ENCODE data around the gene NUP205. TPM values are rescaled to one million over a fixed set of nuclear protein-coding genes. Genes with fewer than 3 reads are reported as not detected.

Gene NUP205
- total RNA-seq, 1 donor from 2014 or later: 93.1 TPM

DNA sequence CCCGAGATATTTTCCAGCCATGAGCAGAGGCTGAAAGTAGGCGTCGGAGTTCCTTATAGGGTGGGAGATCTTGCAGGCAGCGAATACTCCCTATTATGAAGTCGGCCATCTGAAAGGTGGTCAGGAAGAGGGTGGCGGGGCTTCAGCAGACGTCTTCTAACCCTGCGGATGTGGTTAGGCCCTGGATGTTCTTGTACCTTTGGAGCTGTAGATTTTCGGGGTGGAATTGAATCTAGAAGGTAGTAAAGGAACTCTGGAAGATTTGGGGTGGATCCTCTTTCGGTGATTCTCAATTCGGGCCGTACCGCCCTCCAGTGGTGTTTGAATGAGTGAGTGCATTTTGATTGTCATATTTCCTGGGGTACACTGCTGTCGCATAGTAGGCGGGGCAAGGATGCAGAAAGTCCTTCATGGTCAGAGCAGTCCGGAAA lies 635 bp downstream of the NUP205 start:
- H3K27ac Mint-ChIP-seq: no peak overlapping the region
- H3K27me3 Mint-ChIP-seq: no peaks in the 10 kb centered on the region
- no peak for DNase-seq (ENCODE audit: low spot score, unreplicated experiment)
- H3K36me3 Mint-ChIP-seq (ENCODE audit: insufficient read depth): peaks cover 5% of the 10 kb centered on the region
- TF ChIP-seq, protein P1, sequence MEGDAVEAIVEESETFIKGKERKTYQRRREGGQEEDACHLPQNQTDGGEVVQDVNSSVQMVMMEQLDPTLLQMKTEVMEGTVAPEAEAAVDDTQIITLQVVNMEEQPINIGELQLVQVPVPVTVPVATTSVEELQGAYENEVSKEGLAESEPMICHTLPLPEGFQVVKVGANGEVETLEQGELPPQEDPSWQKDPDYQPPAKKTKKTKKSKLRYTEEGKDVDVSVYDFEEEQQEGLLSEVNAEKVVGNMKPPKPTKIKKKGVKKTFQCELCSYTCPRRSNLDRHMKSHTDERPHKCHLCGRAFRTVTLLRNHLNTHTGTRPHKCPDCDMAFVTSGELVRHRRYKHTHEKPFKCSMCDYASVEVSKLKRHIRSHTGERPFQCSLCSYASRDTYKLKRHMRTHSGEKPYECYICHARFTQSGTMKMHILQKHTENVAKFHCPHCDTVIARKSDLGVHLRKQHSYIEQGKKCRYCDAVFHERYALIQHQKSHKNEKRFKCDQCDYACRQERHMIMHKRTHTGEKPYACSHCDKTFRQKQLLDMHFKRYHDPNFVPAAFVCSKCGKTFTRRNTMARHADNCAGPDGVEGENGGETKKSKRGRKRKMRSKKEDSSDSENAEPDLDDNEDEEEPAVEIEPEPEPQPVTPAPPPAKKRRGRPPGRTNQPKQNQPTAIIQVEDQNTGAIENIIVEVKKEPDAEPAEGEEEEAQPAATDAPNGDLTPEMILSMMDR (IDR thresholded peaks at IDR 0.05; ENCODE audit: unreplicated experiment): peak; percentile 27
- H3K4me3 Mint-ChIP-seq (ENCODE audit: low read depth): no peak overlapping the region
- peaks cover 10% of the 10 kb centered on the region for H3K4me1 Mint-ChIP-seq (ENCODE audit: low read depth)
- no peaks in the 10 kb centered on the region for H3K9me3 Mint-ChIP-seq (ENCODE audit: low read depth)

DNA sequence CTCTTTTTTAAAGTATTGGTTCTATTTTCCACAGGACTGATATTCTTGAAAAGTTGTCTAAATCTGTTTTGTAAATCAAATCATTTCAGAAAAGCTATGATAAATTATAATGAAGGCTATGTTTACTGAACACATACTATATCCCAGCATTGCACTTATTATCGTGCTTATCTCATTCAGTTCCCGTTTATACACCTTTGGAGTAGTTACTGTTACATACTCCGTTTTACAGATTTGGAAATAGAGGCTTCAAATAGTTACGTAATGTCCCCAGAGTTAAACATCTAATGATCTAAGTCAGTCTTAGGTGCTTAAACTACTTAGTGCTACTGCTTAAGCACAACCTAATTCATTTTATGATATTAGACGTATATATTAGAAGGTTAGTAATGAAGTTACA lies 1.2 kb downstream of the NUP205 start:
- no peaks in the 10 kb centered on the region for H3K27me3 Mint-ChIP-seq
- TF ChIP-seq, protein P1 (IDR thresholded peaks at IDR 0.05; ENCODE audit: unreplicated experiment): no peak
- H3K9me3 Mint-ChIP-seq (ENCODE audit: low read depth): no peaks in the 10 kb centered on the region
- peaks cover 5% of the 10 kb centered on the region for H3K36me3 Mint-ChIP-seq (ENCODE audit: insufficient read depth)
- H3K27ac Mint-ChIP-seq: no peak overlapping the region
- no peak overlapping the region for H3K4me3 Mint-ChIP-seq (ENCODE audit: low read depth)
- no peak for DNase-seq (ENCODE audit: low spot score, unreplicated experiment)
- peaks cover 10% of the 10 kb centered on the region for H3K4me1 Mint-ChIP-seq (ENCODE audit: low read depth)

DNA sequence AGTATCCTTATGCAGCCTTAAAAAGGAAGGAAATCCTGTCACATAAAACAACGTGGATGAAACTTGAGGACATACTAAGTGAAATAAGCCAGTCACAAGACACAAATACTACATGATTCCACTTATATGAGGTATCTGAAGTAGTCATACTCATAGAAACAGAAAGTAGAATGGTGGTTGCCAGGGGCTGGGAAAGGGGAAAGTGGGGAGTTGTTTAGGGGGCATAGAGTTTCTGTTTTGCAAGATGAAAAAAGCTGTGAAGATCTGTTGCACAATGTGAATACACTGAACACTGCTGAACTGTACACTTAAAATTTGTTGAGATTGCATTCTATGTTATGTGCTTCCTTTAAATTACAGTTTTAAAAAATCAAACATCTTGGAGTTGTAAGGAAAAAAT lies 2.9 kb downstream of the NUP205 start:
- H3K27me3 Mint-ChIP-seq: no peaks in the 10 kb centered on the region
- H3K4me3 Mint-ChIP-seq (ENCODE audit: low read depth): no peak overlapping the region
- H3K4me1 Mint-ChIP-seq (ENCODE audit: low read depth): peaks cover 10% of the 10 kb centered on the region
- H3K36me3 Mint-ChIP-seq (ENCODE audit: insufficient read depth): peaks cover 5% of the 10 kb centered on the region
- peak overlapping the region; percentile 41 for H3K27ac Mint-ChIP-seq
- DNase-seq (ENCODE audit: low spot score, unreplicated experiment): no peak
- TF ChIP-seq, protein P1 (IDR thresholded peaks at IDR 0.05; ENCODE audit: unreplicated experiment): no peak
- H3K9me3 Mint-ChIP-seq (ENCODE audit: low read depth): no peaks in the 10 kb centered on the region

DNA sequence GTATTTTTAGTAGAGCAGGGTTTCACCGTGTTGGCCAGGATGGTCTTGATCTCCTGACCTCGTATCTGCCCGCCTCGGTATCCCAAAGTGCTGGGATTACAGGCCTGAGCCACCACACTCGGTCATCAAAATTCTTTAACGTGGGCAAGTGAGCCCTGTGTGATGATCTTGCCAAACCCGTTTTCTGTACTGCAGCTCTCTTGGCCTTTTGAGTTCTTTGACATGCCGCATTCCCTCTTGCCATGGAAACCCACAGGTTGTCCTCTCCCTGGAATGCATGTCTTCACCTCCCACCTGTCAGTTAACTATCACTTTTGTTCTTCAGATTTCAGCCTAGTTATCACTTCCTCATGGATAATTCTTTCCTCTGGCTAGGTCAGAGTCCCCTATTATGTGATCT lies 5.0 kb downstream of the NUP205 start:
- Mint-ChIP-seq H3K36me3 (ENCODE audit: insufficient read depth) (peaks cover 5% of the 10 kb centered on the region), H3K4me1 (ENCODE audit: low read depth) (peaks cover 12% of the 10 kb centered on the region), H3K27me3 (no peaks in the 10 kb centered on the region), H3K9me3 (ENCODE audit: low read depth) (no peaks in the 10 kb centered on the region), H3K4me3 (ENCODE audit: low read depth) (no peak overlapping the region), H3K27ac (no peak overlapping the region)
- no peak for DNase-seq (ENCODE audit: low spot score, unreplicated experiment)
- TF ChIP-seq, protein P1 (IDR thresholded peaks at IDR 0.05; ENCODE audit: unreplicated experiment): no peak

DNA sequence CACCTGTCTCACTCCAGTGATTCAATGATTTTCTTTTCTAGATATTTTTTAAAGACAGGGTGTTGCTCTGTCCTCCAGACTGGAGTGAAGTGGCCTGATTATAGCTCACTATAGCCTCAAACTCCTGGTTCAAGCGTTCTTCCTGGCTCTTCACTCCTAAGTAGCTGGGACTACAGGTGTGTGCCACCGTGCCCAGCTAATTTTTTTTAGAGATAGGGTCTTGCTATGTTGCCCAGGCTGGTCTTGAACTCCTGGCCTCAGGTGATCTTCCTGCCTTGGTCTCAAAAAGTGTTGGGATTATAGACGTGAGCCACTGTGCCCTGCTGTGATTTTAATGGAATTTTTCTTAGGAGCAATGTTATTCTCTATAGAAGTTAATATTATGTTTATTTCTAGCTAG lies 14.1 kb downstream of the NUP205 start:
- Mint-ChIP-seq H3K4me3 (ENCODE audit: low read depth) (no peak overlapping the region), H3K27ac (no peak overlapping the region), H3K27me3 (no peaks in the 10 kb centered on the region), H3K4me1 (ENCODE audit: low read depth) (peaks cover 1% of the 10 kb centered on the region), H3K36me3 (ENCODE audit: insufficient read depth) (peaks cover 19% of the 10 kb centered on the region), H3K9me3 (ENCODE audit: low read depth) (no peaks in the 10 kb centered on the region)
- no peak for DNase-seq (ENCODE audit: low spot score, unreplicated experiment)
- TF ChIP-seq, protein P1 (IDR thresholded peaks at IDR 0.05; ENCODE audit: unreplicated experiment): no peak

All from progenitor cell of endocrine pancreas (in vitro differentiated cells).